ENCODE results near the gene SHROOM4.

GRCh38 chrX:50776248-50776647 is 37.7 kb downstream of the SHROOM4 start:
- TF ChIP-seq CTCF (IDR thresholded peaks at IDR 0.05) (no peak), POLR2A (IDR thresholded peaks at IDR 0.05) (no peak)
